Stimulated activated CD4-positive, alpha-beta T cell treated with anti-CD3 and anti-CD28 coated beads, Interleukin-1b, Interleukin-23, amount 100 ng/mL, for 48 hours (primary cell): Measurements from ENCODE around the gene ACSS1.

ENCODE experiments used
- DNase-seq: peaks from one replicate; pipeline ENCODE4 v3.0.0-alpha.2; 2020

Gene ACSS1

GRCh38 chr20:25077610-25078169, 19.8 kb upstream of the ACSS1 start:
- no peak for DNase-seq

GRCh38 chr20:25076731-25077609, 19.0 kb upstream of the ACSS1 start:
- no peak for DNase-seq

- no peak for DNase-seq
These were observed 18.3 kb upstream of the ACSS1 start for GRCh38 chr20:25076201-25076600.

- no peak for DNase-seq
These were observed 15.6 kb upstream of the ACSS1 start for GRCh38 chr20:25073544-25073943.

GRCh38 chr20:25072226-25072811, 14.4 kb upstream of the ACSS1 start:
- DNase-seq: no peak

GRCh38 chr20:25071734-25072133, 13.8 kb upstream of the ACSS1 start:
- DNase-seq: no peak

GRCh38 chr20:25070821-25071473, 13.0 kb upstream of the ACSS1 start:
- DNase-seq: no peak

- no peak for DNase-seq
These were observed 9.4 kb upstream of the ACSS1 start for GRCh38 chr20:25067102-25067987.

GRCh38 chr20:25066386-25066785, 8.4 kb upstream of the ACSS1 start:
- DNase-seq: no peak

- DNase-seq: peak; percentile 33
These were observed 7.8 kb upstream of the ACSS1 start for GRCh38 chr20:25065625-25066338.

- DNase-seq: no peak
These were observed 7.2 kb upstream of the ACSS1 start for GRCh38 chr20:25065072-25065624.

- DNase-seq: no peak
These were observed 6.7 kb upstream of the ACSS1 start for GRCh38 chr20:25064561-25065071.

- no peak for DNase-seq
These were observed 6.0 kb upstream of the ACSS1 start for GRCh38 chr20:25063981-25064380.

GRCh38 chr20:25063546-25063945, 5.6 kb upstream of the ACSS1 start:
- DNase-seq: no peak

- no peak for DNase-seq
These were observed 4.9 kb upstream of the ACSS1 start for GRCh38 chr20:25062841-25063240.

GRCh38 chr20:25061821-25062530, 4.0 kb upstream of the ACSS1 start:
- DNase-seq: no peak

- DNase-seq: no peak
These were observed 3.3 kb upstream of the ACSS1 start for GRCh38 chr20:25061103-25061799.

- no peak for DNase-seq
These were observed 2.0 kb upstream of the ACSS1 start for GRCh38 chr20:25059866-25060465.
